Stomach (tissue), 9 donors: ENCODE results near the gene GRIN2C. TPM values are rescaled to one million over a fixed set of nuclear protein-coding genes. Genes with fewer than 3 reads are reported as not detected.

ENCODE experiments used
- DNase-seq, 2 donors: peaks; one replicate each; pipeline versions ENCODE4 v3.0.0 to v3.0.0-alpha.2; 2013 to 2019
- H3K27ac ChIP-seq, 5 donors: fragments of 200-600 bp in 4 of 5; sonication (generic) in 4 of 5; one replicate each; pipeline ENCODE4 v1.5.1; 2013 to 2019; ENCODE audit warnings: mild to moderate bottlenecking in 1 of 5, moderate library complexity in 1 of 5
- H3K27me3 ChIP-seq, 3 donors: fragments of 200-600 bp; sonication (generic); one replicate each; pipeline ENCODE4 v1.5.1; 2017 to 2019; ENCODE audit warnings: mixed run types in 1 of 3
- H3K36me3 ChIP-seq, 4 donors: fragments of 200-600 bp; sonication (generic); 1 replicate in 3 of 4; 2 replicates in 1 of 4; pipeline ENCODE4 v1.5.1; 2016 to 2019
- H3K4me1 ChIP-seq, 4 donors: fragments of 200-600 bp; sonication (generic); one replicate each; pipeline ENCODE4 v1.5.1; 2016 to 2019
- H3K4me3 ChIP-seq, 4 donors: fragments of 200-600 bp; sonication (generic) in 3 of 4; one replicate each; pipeline ENCODE4 v1.5.1; 2016 to 2019; ENCODE audit warnings: mild to moderate bottlenecking in 1 of 4
- H3K9me3 ChIP-seq, 4 donors: fragments of 200-600 bp; sonication (generic); one replicate each; pipeline ENCODE4 v1.5.1; 2016 to 2019
- EP300 ChIP-seq: sonication (generic); formaldehyde crosslinking; IDR thresholded peaks from one replicate; pipeline ENCODE4 v1.6.1; 2017; ENCODE audit warnings: antibody characterized with exemption
- POLR2A ChIP-seq, 4 donors: fragments of 450-650 bp; IDR thresholded peaks; one replicate each; pipeline ENCODE4 v1.6.1; 2016; ENCODE audit warnings: antibody characterized with exemption in 4 of 4, control low read depth in 2 of 4, mild to moderate bottlenecking in 1 of 4, moderate library complexity in 1 of 4
- POLR2AphosphoS5 ChIP-seq, 3 donors: sonication (generic); formaldehyde crosslinking; IDR thresholded peaks; one replicate each; pipeline ENCODE4 v1.6.1; 2016; ENCODE audit warnings: antibody characterized with exemption in 3 of 3
- WGBS, 5 donors: extraction: QIAGEN DNeasy Blood & Tissue Kit in 3 of 5; methylation state at CpG; one replicate each; pipeline versions ENCODE4 v1.1.5 to v1.1.7; 2013 to 2018; 5-methylcytosine and 5-hydroxymethylcytosine counted together
- intact Hi-C: fragments of 100-400 bp; cut with DNase I; formaldehyde crosslinking; loops from one replicate; pipeline ENCODE4 v1.15.1; 2023; ENCODE audit warnings: low total_unique reads
- polyA plus RNA-seq, 3 donors: library from polyadenylated mRNA; stranded (reverse); fragments of 200-250 nt; gene quantifications; one replicate each; pipeline ENCODE4 v1.2.3, GENCODE V29; 2013
- total RNA-seq, 5 donors: library from RNA; depleted of rRNA; stranded (reverse); fragments of >200 nt; gene quantifications; one replicate each; pipeline versions ENCODE4 v1.1.0 to v1.2.3, GENCODE V29; 2014 to 2016
- TF ChIP-seq, protein P1 (sequence below), 7 experiments: fragments of 450-650 bp in 4 of 7; fragments of 200-600 bp in 3 of 7; sonication (generic) in 3 of 7; IDR thresholded peaks; one replicate each; pipeline ENCODE4 v1.5.1; 2016 to 2019; ENCODE audit warnings: antibody characterized with exemption in 7 of 7, control low read depth in 2 of 7, mild to moderate bottlenecking in 1 of 7
- donor health status: healthy with polysubstance abuse.
- donor health status: Bipolar disorder and iron deficiency.
- donor health status: healthy.

Gene GRIN2C
- total and polyA plus RNA-seq, 8 donors, result 0.33 to 0.55 TPM; not detected in 6

GRCh38 chr17:74903671-74904070 lies 44.0 kb upstream of the GRIN2C start:
- no peak for DNase-seq
- no peak overlapping the region for H3K27ac ChIP-seq
- H3K4me3 ChIP-seq, result no peak overlapping the region
- intact Hi-C loops, result no loop called here
- H3K4me1 ChIP-seq, result peaks cover 0 to 11% (median 0%) of the 10 kb centered on the region in 4 donors
- TF ChIP-seq EP300, result no peak
- no peak for TF ChIP-seq POLR2A (IDR thresholded peaks at IDR 0.05)
- TF ChIP-seq, protein P1, sequence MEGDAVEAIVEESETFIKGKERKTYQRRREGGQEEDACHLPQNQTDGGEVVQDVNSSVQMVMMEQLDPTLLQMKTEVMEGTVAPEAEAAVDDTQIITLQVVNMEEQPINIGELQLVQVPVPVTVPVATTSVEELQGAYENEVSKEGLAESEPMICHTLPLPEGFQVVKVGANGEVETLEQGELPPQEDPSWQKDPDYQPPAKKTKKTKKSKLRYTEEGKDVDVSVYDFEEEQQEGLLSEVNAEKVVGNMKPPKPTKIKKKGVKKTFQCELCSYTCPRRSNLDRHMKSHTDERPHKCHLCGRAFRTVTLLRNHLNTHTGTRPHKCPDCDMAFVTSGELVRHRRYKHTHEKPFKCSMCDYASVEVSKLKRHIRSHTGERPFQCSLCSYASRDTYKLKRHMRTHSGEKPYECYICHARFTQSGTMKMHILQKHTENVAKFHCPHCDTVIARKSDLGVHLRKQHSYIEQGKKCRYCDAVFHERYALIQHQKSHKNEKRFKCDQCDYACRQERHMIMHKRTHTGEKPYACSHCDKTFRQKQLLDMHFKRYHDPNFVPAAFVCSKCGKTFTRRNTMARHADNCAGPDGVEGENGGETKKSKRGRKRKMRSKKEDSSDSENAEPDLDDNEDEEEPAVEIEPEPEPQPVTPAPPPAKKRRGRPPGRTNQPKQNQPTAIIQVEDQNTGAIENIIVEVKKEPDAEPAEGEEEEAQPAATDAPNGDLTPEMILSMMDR (IDR thresholded peaks at IDR 0.05), result no peak
- TF ChIP-seq POLR2AphosphoS5 (IDR thresholded peaks at IDR 0.05), result no peak
- H3K9me3 ChIP-seq, result no peaks in the 10 kb centered on the region
- 61 to 80% (median 77%) methylated on average over 6 of the region's 6 CpGs for WGBS, 5 donors
- H3K36me3 ChIP-seq, result no peaks in the 10 kb centered on the region
- peaks cover 0 to 70% (median 23%) of the 10 kb centered on the region in 3 donors for H3K27me3 ChIP-seq

DNA sequence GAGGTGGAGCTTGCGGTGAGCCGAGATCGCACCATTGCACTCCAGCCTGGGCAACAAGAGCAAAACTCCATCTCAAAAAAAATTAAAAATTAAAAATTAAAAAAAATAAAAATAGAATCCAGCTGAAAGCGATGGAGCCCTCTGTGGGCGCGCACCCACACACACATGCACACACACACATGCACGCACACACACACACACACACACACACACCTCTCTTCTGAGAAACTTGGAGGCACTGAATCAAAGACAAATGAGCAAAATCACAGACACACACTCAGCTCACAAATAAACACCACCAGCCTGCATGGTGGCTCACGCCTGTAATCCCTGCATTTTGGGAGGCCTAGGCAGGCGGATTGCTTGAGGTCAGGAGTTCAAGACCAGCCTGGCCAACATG lies 43.3 kb upstream of the GRIN2C start:
- no peak for TF ChIP-seq POLR2A (IDR thresholded peaks at IDR 0.05)
- TF ChIP-seq EP300, result no peak
- TF ChIP-seq POLR2AphosphoS5 (IDR thresholded peaks at IDR 0.05), result no peak
- TF ChIP-seq, protein P1 (IDR thresholded peaks at IDR 0.05), result no peak
- intact Hi-C loops, result no loop called here
- Histone ChIP-seq H3K36me3 (no peaks in the 10 kb centered on the region), H3K4me1 (peaks cover 0 to 11% (median 0%) of the 10 kb centered on the region in 4 donors), H3K4me3 (no peak overlapping the region), H3K27ac (no peak overlapping the region), H3K9me3 (no peaks in the 10 kb centered on the region), H3K27me3 (peaks cover 0 to 75% (median 23%) of the 10 kb centered on the region in 3 donors)
- WGBS, 5 donors, result 82 to 90% (median 84%) methylated on average over 9 of the region's 9 CpGs
- DNase-seq, result no peak

DNA sequence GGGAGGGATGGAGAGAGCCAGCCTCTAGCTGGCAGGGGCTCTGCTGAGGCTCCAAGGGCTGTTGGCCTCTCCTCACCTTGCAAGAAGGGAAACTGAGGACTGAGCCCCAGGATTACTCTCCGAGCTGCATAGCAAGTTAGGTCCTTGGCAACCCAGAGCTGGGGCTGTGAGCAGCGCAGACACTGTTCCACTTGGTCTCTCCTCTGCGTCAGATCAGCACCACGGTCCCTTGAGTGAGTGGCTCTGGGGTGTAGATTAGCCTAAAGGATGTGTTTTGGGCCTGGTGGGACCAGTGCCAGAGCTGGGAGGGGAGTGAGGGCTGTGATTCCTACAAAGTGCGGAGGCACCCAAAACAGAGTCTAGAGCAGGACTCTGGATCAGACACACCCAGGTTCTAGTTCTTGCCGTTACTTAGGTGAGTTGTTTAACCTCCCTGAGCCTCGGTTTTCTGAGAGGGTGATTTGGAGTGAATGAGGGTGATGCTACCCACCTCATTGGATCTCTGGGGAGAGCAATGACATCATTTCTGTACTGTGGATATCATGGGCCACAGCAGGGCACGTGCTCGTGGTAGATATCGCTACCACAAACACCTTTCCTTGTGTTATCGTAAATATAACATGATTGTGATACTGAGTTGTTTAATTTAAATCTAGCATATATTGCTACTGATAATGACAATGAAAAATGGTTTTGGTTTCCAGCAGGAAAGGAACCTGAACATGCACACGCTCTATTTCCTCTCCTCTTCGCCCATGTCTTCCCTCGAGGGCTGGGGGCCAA lies 41.9 kb upstream of the GRIN2C start:
- Histone ChIP-seq H3K4me3 (no peak overlapping the region), H3K4me1 (peaks cover 0 to 11% (median 0%) of the 10 kb centered on the region in 4 donors), H3K36me3 (no peaks in the 10 kb centered on the region), H3K27me3 (peaks cover 0 to 80% (median 23%) of the 10 kb centered on the region in 3 donors), H3K9me3 (no peaks in the 10 kb centered on the region), H3K27ac (no peak overlapping the region)
- TF ChIP-seq POLR2AphosphoS5 (IDR thresholded peaks at IDR 0.05), result peak in 1 of 3 donors; percentile 29
- TF ChIP-seq, protein P1 (IDR thresholded peaks at IDR 0.05), result no peak
- no peak for DNase-seq
- 31 to 55% (median 39%) methylated on average over 14 of the region's 14 CpGs for WGBS, 5 donors
- intact Hi-C loops, result no loop called here

- Histone ChIP-seq H3K27me3 (peaks cover 0 to 86% (median 37%) of the 10 kb centered on the region in 3 donors), H3K27ac (no peak overlapping the region), H3K9me3 (no peaks in the 10 kb centered on the region), H3K4me3 (no peak overlapping the region), H3K4me1 (peaks cover 0 to 11% (median 0%) of the 10 kb centered on the region in 4 donors), H3K36me3 (no peaks in the 10 kb centered on the region)
- intact Hi-C loops, result no loop called here
- no peak for TF ChIP-seq POLR2AphosphoS5 (IDR thresholded peaks at IDR 0.05)
- TF ChIP-seq, protein P1 (IDR thresholded peaks at IDR 0.05), result no peak
- TF ChIP-seq EP300, result no peak
- TF ChIP-seq POLR2A (IDR thresholded peaks at IDR 0.05), result no peak
- no peak for DNase-seq
- 71 to 82% (median 77%) methylated on average over 8 of the region's 8 CpGs for WGBS, 5 donors
Measured at GRCh38 chr17:74900208-74900607, 40.5 kb upstream of the GRIN2C start.
